Neural cell (in vitro differentiated cells): ENCODE results near the gene DHRS1. TPM values are rescaled to one million over a fixed set of nuclear protein-coding genes. Genes with fewer than 3 reads are reported as not detected.

Experiments used
- H2AFZ ChIP-seq: fragments of 200-600, 300-800 bp; sonication (generic), shearing (Covaris generic); 2 replicates; pipeline ENCODE4 v1.6.0; 2014; ENCODE audit warnings: low read depth, mild to moderate bottlenecking, antibody characterized with exemption, low read length, moderate library complexity
- H3F3A ChIP-seq: fragments of 200-600 bp; shearing (Covaris generic); 2 replicates; pipeline ENCODE4 v1.6.1; 2016; ENCODE audit warnings: mild to moderate bottlenecking, moderate library complexity, mixed read lengths, antibody characterized with exemption, low read length; ENCODE audit not compliant: insufficient read depth, poor library complexity, severe bottlenecking
- H3K27ac ChIP-seq: fragments of 200-600, 300-800 bp; sonication (generic), shearing (Covaris generic); 2 replicates; pipeline ENCODE4 v1.5.1; 2014; ENCODE audit warnings: mild to moderate bottlenecking, low read length, moderate library complexity
- H3K27me3 ChIP-seq: fragments of 300-800, 200-600 bp; sonication (generic), shearing (Covaris generic); 2 replicates; pipeline ENCODE4 v1.6.0; 2014; ENCODE audit warnings: mild to moderate bottlenecking, low read depth, low read length, moderate library complexity; ENCODE audit not compliant: insufficient read depth
- H3K36me3 ChIP-seq: fragments of 300-800, 200-600 bp; sonication (generic), shearing (Covaris generic); 2 replicates; pipeline ENCODE4 v1.5.1; 2014; ENCODE audit warnings: mild to moderate bottlenecking, antibody characterized with exemption, low read length, moderate library complexity; ENCODE audit not compliant: insufficient read depth
- H3K4me2 ChIP-seq: fragments of 300-800, 200-600 bp; sonication (generic), shearing (Covaris generic); 2 replicates; pipeline ENCODE4 v1.6.0; 2014; ENCODE audit warnings: mild to moderate bottlenecking, low read length
- H3K4me3 ChIP-seq: fragments of 300-800, 200-600 bp; sonication (generic), shearing (Covaris generic); 2 replicates; pipeline ENCODE4 v1.5.1; 2014; ENCODE audit warnings: mild to moderate bottlenecking, low read length, moderate library complexity
- H3K79me2 ChIP-seq: fragments of 200-600 bp; shearing (Covaris generic); replicated peaks from 2 replicates; pipeline ENCODE4 v1.6.0; 2014; ENCODE audit warnings: mild to moderate bottlenecking, low read length, moderate library complexity; ENCODE audit not compliant: insufficient read depth
- H3K9ac ChIP-seq: fragments of 300-800, 200-600 bp; sonication (generic), shearing (Covaris generic); 2 replicates; pipeline ENCODE4 v1.6.1; 2016; ENCODE audit warnings: mild to moderate bottlenecking, low read length, mixed read lengths
- H3K9me2 ChIP-seq: fragments of 200-600 bp; shearing (Covaris generic); 2 replicates; pipeline ENCODE4 v1.6.1; 2016; ENCODE audit warnings: mild to moderate bottlenecking, low read length, mixed read lengths; ENCODE audit not compliant: insufficient read depth
- H3K9me3 ChIP-seq: fragments of 200-600, 300-800 bp; sonication (generic), shearing (Covaris generic); 2 replicates; pipeline ENCODE4 v1.6.1; 2016; ENCODE audit warnings: mild to moderate bottlenecking, mixed run types, low read length, moderate library complexity, mixed read lengths
- H4K20me1 ChIP-seq: fragments of 200-600 bp; shearing (Covaris generic); 2 replicates; pipeline ENCODE4 v1.6.1; 2016; ENCODE audit warnings: mild to moderate bottlenecking, mixed run types; ENCODE audit not compliant: insufficient read depth
- EP300 ChIP-seq: fragments of 450-650 bp; conservative IDR thresholded peaks from 2 replicates; pipeline ENCODE4 v1.6.1; 2014; ENCODE audit warnings: antibody characterized with exemption, mild to moderate bottlenecking, moderate library complexity; ENCODE audit not compliant: poor library complexity, severe bottlenecking
- EZH2 ChIP-seq: fragments of 200-600, 300-800 bp; shearing (Covaris generic), sonication (generic); IDR thresholded peaks from 2 replicates; pipeline ENCODE4 v1.6.1; 2014; ENCODE audit warnings: antibody characterized with exemption, low read length, borderline replicate concordance, mild to moderate bottlenecking; ENCODE audit not compliant: insufficient read depth, poor library complexity, severe bottlenecking
- MXI1 ChIP-seq: fragments of 450-650 bp; conservative IDR thresholded peaks from 2 replicates; pipeline ENCODE4 v1.6.1; 2014; ENCODE audit warnings: antibody characterized with exemption, mild to moderate bottlenecking; ENCODE audit not compliant: poor library complexity, severe bottlenecking
- POLR2AphosphoS5 ChIP-seq: IDR thresholded peaks from 2 replicates; pipeline ENCODE4 v1.6.1; 2012
- RAD21 ChIP-seq: fragments of 450-650 bp; conservative IDR thresholded peaks from 2 replicates; pipeline ENCODE4 v1.6.1; 2014; ENCODE audit warnings: antibody characterized with exemption, mild to moderate bottlenecking, moderate library complexity
- SMC3 ChIP-seq: fragments of 450-650 bp; conservative IDR thresholded peaks from 2 replicates; pipeline ENCODE4 v1.6.1; 2014; ENCODE audit warnings: antibody characterized with exemption, mild to moderate bottlenecking, moderate library complexity; ENCODE audit not compliant: poor library complexity
- TAF1 ChIP-seq: IDR thresholded peaks from 2 replicates; pipeline ENCODE4 v1.6.1; 2012; ENCODE audit warnings: low read depth
- polyA plus RNA-seq: library from polyadenylated mRNA; depleted of rRNA; stranded (reverse); fragments of >200 nt; gene quantifications from 2 replicates; pipeline ENCODE4 v1.2.3, GENCODE V29; 2014
- TF ChIP-seq, protein P1 (sequence below): IDR thresholded peaks from 2 replicates; pipeline ENCODE4 v1.6.1; 2012; ENCODE audit warnings: borderline replicate concordance
- TF ChIP-seq, protein P2 (sequence below): fragments of 450-650 bp; IDR thresholded peaks from 2 replicates; pipeline ENCODE4 v1.5.1; 2014; ENCODE audit warnings: antibody characterized with exemption, mild to moderate bottlenecking, moderate library complexity; ENCODE audit not compliant: poor library complexity, severe bottlenecking

The DHRS1 gene
- polyA plus RNA-seq, 1 donor from 2014 or later: 6.9 TPM

DNA sequence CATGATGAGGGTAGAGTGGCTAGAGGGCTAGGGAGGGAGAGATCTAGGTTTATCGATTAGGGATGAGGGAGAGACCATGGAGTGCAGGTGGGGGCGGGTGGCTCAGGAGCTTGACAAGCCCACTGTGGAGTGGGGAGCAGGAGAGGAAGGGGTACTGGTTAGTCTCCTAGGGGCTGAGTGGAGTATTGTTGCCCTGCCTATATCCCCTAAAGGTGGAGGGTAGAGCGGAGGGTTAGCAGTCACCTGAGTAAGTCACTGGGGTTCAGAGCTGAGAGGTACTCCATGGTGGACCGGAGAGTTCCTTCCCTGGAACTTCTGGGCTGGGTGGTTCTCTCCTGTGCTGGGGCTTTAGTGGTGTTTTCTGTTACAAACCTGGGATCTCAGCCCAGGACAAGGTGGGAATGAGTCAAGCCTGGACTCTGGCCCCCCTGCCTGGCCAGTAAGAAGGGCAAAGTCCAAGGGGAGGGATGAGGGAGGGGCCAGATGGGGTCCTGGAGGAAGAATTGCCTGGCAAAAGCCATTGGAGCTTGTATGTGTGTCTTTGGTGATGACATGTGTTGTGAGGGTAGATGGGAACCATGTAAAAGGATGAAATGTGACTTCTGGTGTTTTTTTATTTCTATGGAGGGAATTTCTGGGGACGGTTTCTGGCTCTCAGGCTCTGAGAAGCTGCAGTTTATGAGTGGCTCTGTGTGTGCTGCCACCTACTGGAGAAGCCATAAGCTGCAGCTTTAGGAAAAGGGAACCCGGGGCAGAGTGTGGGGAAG, 8.2 kb upstream of the DHRS1 start, which contains the start of gene CIDEB:
CIDEB (minus strand) TSS at position 403 of the 767 bp plus-strand sequence; CDS start at position 284, 119 bp downstream.
- H3K4me3 ChIP-seq: no peak within 1 kb of the TSS
- no peak within 1 kb of the TSS for H3K9ac ChIP-seq
- no peak within 1 kb of the TSS for H3K4me2 ChIP-seq
- no peaks in the 10 kb centered on the region for H3K9me3 ChIP-seq
- no peak within 1 kb of the TSS for H2AFZ ChIP-seq
- H3K27me3 ChIP-seq: no peaks in the 10 kb centered on the region
- H3K79me2 ChIP-seq: no peaks in the 10 kb centered on the region
- no peaks in the 10 kb centered on the region for H3F3A ChIP-seq
- no peak within 1 kb of the TSS for H3K27ac ChIP-seq
- no peaks in the 10 kb centered on the region for H3K9me2 ChIP-seq
- H3K36me3 ChIP-seq: no peaks in the 10 kb centered on the region
- peak; percentile 63 for TF ChIP-seq RAD21
- TF ChIP-seq POLR2AphosphoS5: no peak
- TF ChIP-seq EZH2: no peak
- TF ChIP-seq, protein P1, sequence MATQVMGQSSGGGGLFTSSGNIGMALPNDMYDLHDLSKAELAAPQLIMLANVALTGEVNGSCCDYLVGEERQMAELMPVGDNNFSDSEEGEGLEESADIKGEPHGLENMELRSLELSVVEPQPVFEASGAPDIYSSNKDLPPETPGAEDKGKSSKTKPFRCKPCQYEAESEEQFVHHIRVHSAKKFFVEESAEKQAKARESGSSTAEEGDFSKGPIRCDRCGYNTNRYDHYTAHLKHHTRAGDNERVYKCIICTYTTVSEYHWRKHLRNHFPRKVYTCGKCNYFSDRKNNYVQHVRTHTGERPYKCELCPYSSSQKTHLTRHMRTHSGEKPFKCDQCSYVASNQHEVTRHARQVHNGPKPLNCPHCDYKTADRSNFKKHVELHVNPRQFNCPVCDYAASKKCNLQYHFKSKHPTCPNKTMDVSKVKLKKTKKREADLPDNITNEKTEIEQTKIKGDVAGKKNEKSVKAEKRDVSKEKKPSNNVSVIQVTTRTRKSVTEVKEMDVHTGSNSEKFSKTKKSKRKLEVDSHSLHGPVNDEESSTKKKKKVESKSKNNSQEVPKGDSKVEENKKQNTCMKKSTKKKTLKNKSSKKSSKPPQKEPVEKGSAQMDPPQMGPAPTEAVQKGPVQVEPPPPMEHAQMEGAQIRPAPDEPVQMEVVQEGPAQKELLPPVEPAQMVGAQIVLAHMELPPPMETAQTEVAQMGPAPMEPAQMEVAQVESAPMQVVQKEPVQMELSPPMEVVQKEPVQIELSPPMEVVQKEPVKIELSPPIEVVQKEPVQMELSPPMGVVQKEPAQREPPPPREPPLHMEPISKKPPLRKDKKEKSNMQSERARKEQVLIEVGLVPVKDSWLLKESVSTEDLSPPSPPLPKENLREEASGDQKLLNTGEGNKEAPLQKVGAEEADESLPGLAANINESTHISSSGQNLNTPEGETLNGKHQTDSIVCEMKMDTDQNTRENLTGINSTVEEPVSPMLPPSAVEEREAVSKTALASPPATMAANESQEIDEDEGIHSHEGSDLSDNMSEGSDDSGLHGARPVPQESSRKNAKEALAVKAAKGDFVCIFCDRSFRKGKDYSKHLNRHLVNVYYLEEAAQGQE: no peak
- peak; percentile 75 for TF ChIP-seq SMC3
- no peak for TF ChIP-seq EP300
- no peak for TF ChIP-seq MXI1
- TF ChIP-seq TAF1: no peak
- TF ChIP-seq, protein P2, sequence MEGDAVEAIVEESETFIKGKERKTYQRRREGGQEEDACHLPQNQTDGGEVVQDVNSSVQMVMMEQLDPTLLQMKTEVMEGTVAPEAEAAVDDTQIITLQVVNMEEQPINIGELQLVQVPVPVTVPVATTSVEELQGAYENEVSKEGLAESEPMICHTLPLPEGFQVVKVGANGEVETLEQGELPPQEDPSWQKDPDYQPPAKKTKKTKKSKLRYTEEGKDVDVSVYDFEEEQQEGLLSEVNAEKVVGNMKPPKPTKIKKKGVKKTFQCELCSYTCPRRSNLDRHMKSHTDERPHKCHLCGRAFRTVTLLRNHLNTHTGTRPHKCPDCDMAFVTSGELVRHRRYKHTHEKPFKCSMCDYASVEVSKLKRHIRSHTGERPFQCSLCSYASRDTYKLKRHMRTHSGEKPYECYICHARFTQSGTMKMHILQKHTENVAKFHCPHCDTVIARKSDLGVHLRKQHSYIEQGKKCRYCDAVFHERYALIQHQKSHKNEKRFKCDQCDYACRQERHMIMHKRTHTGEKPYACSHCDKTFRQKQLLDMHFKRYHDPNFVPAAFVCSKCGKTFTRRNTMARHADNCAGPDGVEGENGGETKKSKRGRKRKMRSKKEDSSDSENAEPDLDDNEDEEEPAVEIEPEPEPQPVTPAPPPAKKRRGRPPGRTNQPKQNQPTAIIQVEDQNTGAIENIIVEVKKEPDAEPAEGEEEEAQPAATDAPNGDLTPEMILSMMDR: peak; percentile 89
- no peaks in the 10 kb centered on the region for H4K20me1 ChIP-seq

- Histone ChIP-seq H3F3A (no peaks in the 10 kb centered on the region), H3K4me2 (no peak overlapping the region), H3K27me3 (no peaks in the 10 kb centered on the region), H3K9me2 (no peaks in the 10 kb centered on the region), H3K36me3 (no peaks in the 10 kb centered on the region), H2AFZ (no peak overlapping the region), H3K79me2 (no peaks in the 10 kb centered on the region), H3K9me3 (no peaks in the 10 kb centered on the region), H4K20me1 (no peaks in the 10 kb centered on the region), H3K9ac (no peak overlapping the region), H3K27ac (no peak overlapping the region), H3K4me3 (no peak overlapping the region)
- TF ChIP-seq EZH2 (no peak), TAF1 (no peak), MXI1 (no peak), EP300 (no peak), RAD21 (no peak), SMC3 (no peak), POLR2AphosphoS5 (no peak)
- TF ChIP-seq, protein P1: no peak
- TF ChIP-seq, protein P2: no peak
Observed at GRCh38 chr14:24307156-24307574, 7.6 kb upstream of the DHRS1 start.
